ENCODE results near the gene ITPRID1. TPM values are rescaled to one million over a fixed set of nuclear protein-coding genes. Genes with fewer than 3 reads are reported as not detected.
A peak's percentile ranks its signal among the peaks of the same experiment; 100 is the strongest.
"Not testable (repeated sequence)": the region's sequence is repeated elsewhere in the genome, so short reads cannot be mapped to it uniquely, and the experiment has no call there.

Gene ITPRID1
- polyA plus RNA-seq (2013, experiment 1 of 2; ENCODE audit: insufficient read length) = not detected
- not detected for polyA plus RNA-seq (2013, experiment 2 of 2; ENCODE audit: insufficient read length)

DNA sequence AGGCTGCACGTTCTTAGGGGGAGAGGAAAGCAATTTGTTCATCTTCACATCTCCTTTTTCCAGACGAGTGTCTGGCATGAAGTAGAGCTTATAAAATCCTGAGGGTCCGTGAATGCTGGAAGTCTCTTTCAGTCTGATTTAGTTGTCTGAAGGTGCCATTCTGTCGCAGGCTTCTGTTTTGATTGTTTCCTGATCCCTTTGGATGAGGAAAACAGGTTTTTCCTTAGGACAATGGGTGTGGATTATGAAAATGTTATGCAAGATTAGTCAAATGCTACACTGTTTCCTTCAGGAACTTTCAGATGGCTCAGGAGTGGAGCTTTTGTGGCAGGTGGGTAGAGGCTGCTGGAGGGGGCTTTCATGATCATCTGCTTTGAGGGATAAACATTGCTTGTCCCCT is at the start of gene ITPRID1:
Gene ITPRID1 (plus strand): TSS at position 301 of the 400 bp plus-strand sequence. CDS start 38,935 bp downstream, outside the sequence.
- no peak for DNase-seq

DNA sequence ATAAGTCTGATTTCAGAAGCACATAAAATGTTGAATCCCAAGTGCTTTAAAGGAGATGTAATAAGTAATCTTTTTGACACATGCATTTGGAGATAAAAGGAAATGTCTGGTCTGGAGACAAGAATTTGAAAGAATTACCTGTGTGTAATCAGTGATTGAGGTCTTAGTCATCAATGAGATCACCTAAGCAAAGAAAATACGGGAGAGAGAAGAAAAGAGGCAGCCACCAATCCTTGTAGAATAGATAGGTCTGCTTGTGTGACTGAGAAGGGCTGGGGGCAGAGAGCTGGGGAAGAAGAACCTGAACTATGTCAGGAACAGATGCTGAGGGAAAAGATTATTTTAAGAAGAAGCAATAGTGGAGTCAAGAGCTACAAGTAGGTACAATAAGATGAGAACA is 49.3 kb upstream of the ITPRID1 start:
- DNase-seq = no peak

DNA sequence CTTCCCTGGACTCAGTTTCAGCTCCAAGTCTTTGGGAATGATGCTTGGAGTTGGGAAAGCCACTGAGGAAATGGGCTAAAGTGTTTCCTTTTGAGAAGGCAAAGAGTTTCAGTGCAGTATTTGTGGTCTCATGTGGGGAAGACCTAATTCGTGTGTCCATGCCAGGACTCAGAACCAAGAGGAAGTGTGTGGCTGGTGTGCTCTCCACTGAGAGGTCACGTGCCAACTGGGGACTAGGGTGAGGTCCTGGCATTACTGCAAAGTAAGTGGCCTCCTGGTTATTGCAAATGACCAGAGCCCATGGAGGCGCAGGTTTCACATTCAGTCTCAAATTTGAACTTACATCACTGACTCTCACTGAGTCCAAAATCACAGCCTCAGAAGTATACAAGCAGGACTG is 48.6 kb upstream of the ITPRID1 start:
- no peak for DNase-seq

DNA sequence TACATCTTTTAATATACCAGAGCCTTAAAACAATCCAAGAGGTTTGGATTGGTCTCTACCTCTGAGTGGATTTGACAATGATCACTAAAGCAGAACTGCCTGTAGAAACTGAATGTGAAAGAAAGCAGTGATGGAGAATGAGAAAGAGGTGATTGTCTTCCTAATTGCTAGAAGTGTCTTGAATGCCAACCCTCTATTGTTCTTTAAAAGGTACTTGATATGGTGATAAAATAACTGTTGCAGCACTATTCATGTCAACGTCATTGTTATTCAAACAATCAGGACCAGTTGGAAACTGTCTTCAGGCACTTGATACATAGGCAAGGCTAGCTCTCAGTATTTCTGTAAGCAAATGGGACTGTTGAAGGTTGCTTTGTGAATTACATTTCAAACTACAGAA is 47.9 kb upstream of the ITPRID1 start:
- no peak for DNase-seq

- not testable (repeated sequence) for DNase-seq
These were observed 43.0 kb upstream of the ITPRID1 start for GRCh38 chr7:31470883-31471282.

GRCh38 chr7:31475368-31475767 is 38.5 kb upstream of the ITPRID1 start:
- DNase-seq = no peak

DNA sequence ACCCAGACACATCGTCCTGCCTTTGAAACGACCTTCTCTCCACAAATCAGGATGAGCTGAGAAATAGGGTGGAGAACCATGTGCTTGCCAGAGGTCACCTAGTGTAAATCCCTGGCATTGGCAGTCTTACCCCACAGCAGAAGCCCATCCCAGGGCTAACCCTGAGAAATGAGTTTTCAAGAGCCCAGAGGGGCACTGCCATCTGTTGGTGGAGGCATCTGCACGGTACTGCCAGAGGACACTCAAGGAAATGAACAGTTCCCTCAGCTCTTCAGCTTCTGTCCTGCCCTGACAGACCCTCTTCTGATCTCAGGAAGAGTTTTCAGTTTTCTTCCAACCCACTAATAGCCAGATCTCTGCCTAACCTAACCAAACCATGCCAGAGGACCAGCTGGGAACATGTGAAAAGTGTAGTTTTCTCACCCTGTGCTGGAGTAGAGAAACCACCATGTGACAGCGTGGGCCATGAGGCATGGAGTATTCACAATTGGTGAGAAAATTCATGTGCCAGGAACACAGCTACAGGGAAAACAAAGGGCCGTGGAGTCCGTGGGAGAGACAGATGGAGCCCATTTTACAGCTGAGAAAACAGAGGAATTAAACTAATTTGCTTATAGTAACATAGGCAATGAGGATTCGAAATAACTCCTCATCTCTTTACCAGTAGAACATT is 37.7 kb upstream of the ITPRID1 start:
- DNase-seq = no peak

DNA sequence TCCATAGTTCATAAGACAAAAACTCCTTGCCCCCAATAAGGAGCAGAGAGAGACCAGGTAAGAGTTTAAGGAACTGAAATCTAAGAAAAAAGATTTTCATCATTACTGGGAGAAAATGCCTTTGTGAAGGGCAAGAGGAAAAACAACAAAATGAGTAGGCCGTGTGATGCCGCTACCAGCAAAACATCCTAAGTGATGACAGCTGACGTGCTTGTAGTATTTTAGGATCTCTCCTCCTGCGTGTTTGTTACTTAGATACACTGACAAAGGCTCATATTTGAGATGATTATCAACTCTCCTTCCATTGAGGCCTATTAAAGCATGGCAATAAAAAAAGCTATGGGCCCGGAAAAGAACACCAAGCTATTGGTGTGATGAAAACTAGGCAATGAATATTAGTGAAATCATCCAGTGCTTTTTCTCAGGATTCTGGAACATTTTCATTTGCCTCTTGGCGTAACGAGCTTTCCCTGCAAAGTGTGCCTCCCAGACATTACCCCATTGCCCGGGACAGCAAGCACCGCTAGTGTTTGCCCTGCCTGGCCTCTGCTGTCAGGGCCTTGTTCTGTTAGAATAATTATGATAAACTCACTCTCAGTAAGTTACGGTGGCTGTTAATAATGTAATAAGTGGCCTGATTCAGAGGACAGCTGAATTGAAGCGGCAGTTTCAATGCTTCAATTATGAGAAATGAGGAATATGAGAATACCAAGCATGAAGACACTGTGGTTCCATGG is 36.8 kb upstream of the ITPRID1 start:
- DNase-seq = no peak

GRCh38 chr7:31478018-31478417 is 35.9 kb upstream of the ITPRID1 start:
- DNase-seq = no peak

- no peak for DNase-seq
These were observed 35.2 kb upstream of the ITPRID1 start for GRCh38 chr7:31478721-31479120.

DNA sequence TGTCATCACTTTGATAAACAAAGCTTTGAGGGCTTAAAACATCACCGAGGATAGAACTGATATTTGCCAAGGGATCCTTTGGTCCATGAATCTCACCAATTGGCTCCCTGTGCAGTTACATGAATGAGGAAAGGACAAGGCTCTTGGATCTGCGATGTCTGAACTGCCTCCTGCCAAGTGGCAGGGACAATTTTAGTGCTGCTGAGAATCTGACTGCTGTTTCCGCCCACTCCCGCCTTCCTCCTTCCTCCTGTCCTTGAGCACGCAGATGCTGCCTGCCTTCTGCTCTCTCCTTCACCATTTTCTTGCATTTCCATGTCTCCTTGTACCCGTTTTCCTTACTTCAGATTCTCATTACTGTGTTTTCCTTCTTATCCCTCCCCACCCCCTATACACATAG is 26.8 kb upstream of the ITPRID1 start:
- DNase-seq = no peak

DNA sequence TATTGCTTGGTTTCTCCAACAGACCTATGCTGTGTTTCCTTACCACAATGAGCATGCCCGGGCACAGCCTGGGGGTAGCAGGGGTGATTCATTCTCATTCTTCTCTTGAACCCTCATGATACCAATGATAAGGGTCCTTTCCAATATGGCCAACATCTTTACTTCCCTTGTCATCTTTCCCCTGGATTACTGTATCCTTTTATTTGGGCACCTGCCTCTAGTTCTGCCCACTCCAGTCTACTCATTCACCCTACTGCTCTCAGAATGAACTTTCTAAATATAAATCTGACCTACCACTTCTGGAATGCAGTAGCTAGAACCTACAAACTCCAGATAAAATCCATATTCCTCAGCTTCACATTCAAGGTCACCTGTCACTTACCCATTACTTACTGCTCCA is 26.4 kb upstream of the ITPRID1 start:
- no peak for DNase-seq

DNA sequence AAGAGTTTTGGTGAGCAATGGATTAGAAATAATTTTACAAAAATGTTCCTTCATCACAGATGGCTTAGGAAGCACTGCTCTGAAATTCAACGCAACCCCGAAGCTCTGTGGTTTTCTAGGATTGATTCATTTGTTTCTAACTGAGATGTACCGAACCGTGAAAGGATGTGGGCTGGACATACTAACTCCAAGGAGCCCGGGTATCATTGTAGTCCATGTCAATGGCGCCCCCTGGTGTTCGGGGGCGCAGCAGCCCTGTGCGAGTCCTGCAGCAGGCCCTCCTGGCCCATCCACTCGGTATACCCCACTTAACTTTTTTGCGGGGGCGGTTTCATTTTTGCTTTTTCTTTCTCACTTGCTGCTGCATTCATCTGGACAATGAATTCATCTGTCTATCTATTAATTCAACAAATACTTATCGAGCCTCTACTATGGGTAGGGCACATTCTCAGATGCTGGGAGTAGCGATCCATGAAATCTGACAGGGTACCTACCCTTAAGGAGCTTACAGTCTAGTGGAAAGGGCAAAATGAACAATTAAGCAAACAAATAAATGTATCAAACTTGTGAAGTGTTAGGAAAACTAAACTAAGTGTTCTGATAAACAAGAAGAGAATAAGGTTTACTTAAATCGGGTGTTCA is 25.2 kb upstream of the ITPRID1 start:
- peak; percentile 40 for DNase-seq

DNA sequence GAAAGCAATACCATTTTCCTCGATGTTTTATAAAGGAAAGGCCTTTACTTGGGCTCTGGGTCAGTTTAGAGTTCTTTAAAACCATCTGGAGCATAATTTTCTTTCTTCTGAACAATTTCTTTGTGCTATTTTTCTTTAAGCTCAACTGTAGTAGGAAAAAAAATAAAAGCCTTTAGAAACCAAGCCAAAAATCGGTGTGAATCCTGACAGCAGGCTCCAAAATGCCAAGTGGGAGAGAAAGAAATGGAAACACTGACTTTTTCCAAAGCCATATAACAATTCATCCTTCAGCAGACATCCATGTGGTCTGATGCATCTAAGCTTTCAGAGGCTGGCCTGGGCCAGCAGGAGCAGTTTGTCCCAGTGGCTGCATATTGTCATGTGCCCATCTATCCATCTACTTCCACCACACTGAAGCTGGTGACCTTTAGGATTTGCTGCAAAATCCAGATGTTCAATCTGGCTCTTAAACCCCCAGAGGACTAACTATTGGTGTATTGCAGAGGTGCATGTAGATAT is 23.0 kb upstream of the ITPRID1 start:
- DNase-seq = no peak

- no peak for DNase-seq
These were observed 21.8 kb upstream of the ITPRID1 start for GRCh38 chr7:31492086-31492485.

DNA sequence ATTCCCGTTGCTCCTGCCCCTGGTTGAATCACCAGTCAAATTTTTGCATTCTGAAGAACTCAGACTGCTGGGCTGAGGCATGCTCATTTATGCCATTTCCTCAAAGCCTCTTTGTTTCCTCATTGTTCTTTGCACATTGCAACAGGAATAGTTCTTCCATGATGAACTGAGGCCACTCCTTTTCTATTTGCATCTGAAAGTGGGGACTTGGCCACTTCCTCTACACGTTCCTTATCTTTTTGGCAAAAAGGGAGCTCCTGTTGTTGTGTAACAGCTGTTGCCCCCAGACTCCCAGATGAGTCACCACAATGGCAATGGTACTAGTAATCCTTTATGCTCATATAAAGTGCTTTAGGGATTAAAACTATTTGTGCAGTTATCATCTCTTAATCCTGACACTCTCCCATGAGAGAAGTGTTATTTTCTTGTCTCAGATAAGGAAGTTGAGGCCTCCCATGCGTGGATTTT is 20.1 kb upstream of the ITPRID1 start:
- DNase-seq = no peak

DNA sequence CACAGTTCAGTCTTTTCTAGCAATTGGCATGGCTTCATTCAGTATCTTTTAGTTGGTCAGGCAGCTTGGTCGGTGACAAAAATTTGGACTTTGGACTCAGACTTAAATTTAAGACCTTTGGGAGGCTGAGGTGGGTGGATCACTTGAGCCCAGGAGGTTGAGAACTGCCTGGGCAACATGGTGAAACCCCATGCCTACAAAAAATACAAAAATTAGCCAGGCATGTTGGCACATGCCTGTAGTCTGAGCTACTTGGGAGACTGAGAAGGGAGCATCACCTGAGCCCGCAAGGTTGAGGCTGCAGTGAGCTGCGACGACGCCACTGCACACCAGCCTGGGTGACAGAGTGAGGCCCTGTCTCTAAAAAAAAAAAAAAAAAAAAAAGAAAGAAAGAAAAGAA is 19.5 kb upstream of the ITPRID1 start:
- no peak for DNase-seq

DNA sequence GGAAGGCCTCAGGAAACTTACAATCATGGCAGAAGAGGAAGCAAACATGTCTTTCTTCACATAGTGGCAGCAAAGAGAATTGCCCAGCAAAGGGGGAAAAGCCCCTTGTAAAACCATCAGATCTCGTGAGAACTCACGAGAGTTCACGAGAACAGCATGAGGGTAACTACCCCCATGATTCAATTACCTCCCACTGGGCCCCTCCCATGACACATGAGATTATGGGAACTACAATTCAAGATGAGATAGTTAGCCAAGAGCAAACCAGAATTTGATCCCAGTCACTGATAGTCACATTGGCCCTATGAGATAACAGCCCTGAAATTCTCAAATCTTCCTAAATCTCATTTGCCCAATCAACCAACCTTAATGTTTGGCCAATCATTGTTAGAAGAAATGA is 18.2 kb upstream of the ITPRID1 start:
- DNase-seq = no peak

GRCh38 chr7:31497516-31497915 is 16.4 kb upstream of the ITPRID1 start:
- DNase-seq = no peak

DNA sequence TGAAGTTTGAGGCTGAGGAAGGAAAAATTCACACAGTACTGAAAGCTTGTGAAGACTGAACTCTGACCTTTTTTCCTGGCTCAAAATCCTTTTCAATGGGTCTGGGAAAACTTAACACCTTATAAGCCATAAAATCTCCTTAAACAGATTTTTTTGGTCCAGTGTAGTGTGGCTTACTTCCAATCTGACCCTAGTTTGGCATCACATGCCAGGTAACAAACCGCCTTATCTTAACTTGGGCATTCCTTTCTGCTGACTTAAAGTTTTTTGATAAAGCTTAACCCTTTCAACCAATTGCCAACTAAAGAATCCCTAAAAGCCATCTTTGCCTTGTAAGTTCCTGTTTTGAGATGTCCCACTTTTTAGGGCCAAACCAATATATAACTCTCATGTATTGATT is 13.2 kb upstream of the ITPRID1 start:
- DNase-seq = no peak

- DNase-seq = no peak
These were observed 5.1 kb upstream of the ITPRID1 start for GRCh38 chr7:31508823-31509222.

DNA sequence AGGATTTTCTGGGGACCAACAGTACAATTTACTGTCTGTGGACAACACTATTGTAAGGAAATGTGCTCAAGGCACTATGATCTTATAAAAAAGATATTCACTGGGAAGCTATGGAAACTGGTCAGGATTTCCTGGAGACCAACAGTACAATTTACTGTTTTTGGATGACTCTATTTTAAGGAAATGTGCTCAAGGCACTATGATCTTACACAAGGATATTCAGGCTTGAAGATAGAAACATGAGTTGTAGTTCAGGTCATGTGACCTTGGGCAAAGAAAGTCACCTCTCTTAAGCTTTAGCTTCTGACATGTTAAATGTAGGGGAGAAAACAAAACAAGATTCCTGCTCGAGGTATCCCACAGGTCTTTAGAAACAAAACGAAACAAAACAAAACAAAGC is 1.7 kb upstream of the ITPRID1 start:
- no peak for DNase-seq
